Measurements from ENCODE around the gene CHMP1A. TPM values are rescaled to one million over a fixed set of nuclear protein-coding genes. Genes with fewer than 3 reads are reported as not detected.
A peak's percentile ranks its signal among the peaks of the same experiment; 100 is the strongest.
"Not testable (repeated sequence)": the region's sequence is repeated elsewhere in the genome, so short reads cannot be mapped to it uniquely, and the experiment has no call there.

CHMP1A gene
- total RNA-seq, 1 experiment from 2014 or later, result 58.3 TPM

GRCh38 chr16:89670496-89671431, 13.3 kb upstream of the CHMP1A start:
- no peak for DNase-seq (ENCODE audit: low read depth, low spot score)
- in situ Hi-C loops (cut with HindIII; ENCODE audit: low pct_unique_long_range_greater_than_20kb, low sequenced_read_pairs), result no loop called here

- DNase-seq (ENCODE audit: low read depth, low spot score), result no peak
- in situ Hi-C loops (cut with HindIII; ENCODE audit: low pct_unique_long_range_greater_than_20kb, low sequenced_read_pairs), result no loop called here
These were observed 12.2 kb upstream of the CHMP1A start for GRCh38 chr16:89669755-89670154.

GRCh38 chr16:89668790-89669158, 11.3 kb upstream of the CHMP1A start:
- no peak for DNase-seq (ENCODE audit: low read depth, low spot score)
- in situ Hi-C loops (cut with HindIII; ENCODE audit: low pct_unique_long_range_greater_than_20kb, low sequenced_read_pairs), result no loop called here

GRCh38 chr16:89667633-89668032, 10.1 kb upstream of the CHMP1A start:
- in situ Hi-C loops (cut with HindIII; ENCODE audit: low pct_unique_long_range_greater_than_20kb, low sequenced_read_pairs), result no loop called here

GRCh38 chr16:89667000-89667399, 9.5 kb upstream of the CHMP1A start:
- DNase-seq (ENCODE audit: low read depth, low spot score), result peak; percentile 63
- in situ Hi-C loops (cut with HindIII; ENCODE audit: low pct_unique_long_range_greater_than_20kb, low sequenced_read_pairs), result not testable (repeated sequence)

More at GRCh38 chr16:89667633-89668032, 10.1 kb upstream of the CHMP1A start:
- no peak for DNase-seq (ENCODE audit: low read depth, low spot score)

GRCh38 chr16:89664238-89664637, 6.7 kb upstream of the CHMP1A start:
- DNase-seq (ENCODE audit: low read depth, low spot score); in situ Hi-C loops (cut with HindIII; ENCODE audit: low pct_unique_long_range_greater_than_20kb, low sequenced_read_pairs): not testable (repeated sequence)

GRCh38 chr16:89661215-89661614, 3.7 kb upstream of the CHMP1A start:
- DNase-seq (ENCODE audit: low read depth, low spot score), result no peak
- in situ Hi-C loops (cut with HindIII; ENCODE audit: low pct_unique_long_range_greater_than_20kb, low sequenced_read_pairs), result no loop called here

- in situ Hi-C loops (cut with HindIII; ENCODE audit: low pct_unique_long_range_greater_than_20kb, low sequenced_read_pairs), result no loop called here
- no peak for DNase-seq (ENCODE audit: low read depth, low spot score)
These were observed 2.6 kb upstream of the CHMP1A start for GRCh38 chr16:89660146-89660545.

- in situ Hi-C loops (cut with HindIII; ENCODE audit: low pct_unique_long_range_greater_than_20kb, low sequenced_read_pairs), result no loop called here
- no peak for DNase-seq (ENCODE audit: low read depth, low spot score)
These were observed 842 bp upstream of the CHMP1A start for GRCh38 chr16:89658221-89658879.

- in situ Hi-C loops (cut with HindIII; ENCODE audit: low pct_unique_long_range_greater_than_20kb, low sequenced_read_pairs), result no loop called here
- DNase-seq (ENCODE audit: low read depth, low spot score), result no peak
These were observed 930 bp downstream of the CHMP1A start for GRCh38 chr16:89656435-89657121.

GRCh38 chr16:89655062-89655643, 2.4 kb downstream of the CHMP1A start:
- in situ Hi-C loops (cut with HindIII; ENCODE audit: low pct_unique_long_range_greater_than_20kb, low sequenced_read_pairs), result no loop called here
- DNase-seq (ENCODE audit: low read depth, low spot score), result no peak

GRCh38 chr16:89653656-89654295, 3.7 kb downstream of the CHMP1A start:
- in situ Hi-C loops (cut with HindIII; ENCODE audit: low pct_unique_long_range_greater_than_20kb, low sequenced_read_pairs), result no loop called here

GRCh38 chr16:89651584-89651983, 5.9 kb downstream of the CHMP1A start:
- in situ Hi-C loops (cut with HindIII; ENCODE audit: low pct_unique_long_range_greater_than_20kb, low sequenced_read_pairs), result no loop called here

More at GRCh38 chr16:89653656-89654295, 3.7 kb downstream of the CHMP1A start:
- DNase-seq (ENCODE audit: low read depth, low spot score), result no peak

GRCh38 chr16:89646906-89647305, 10.6 kb downstream of the CHMP1A start:
- in situ Hi-C loops (cut with HindIII; ENCODE audit: low pct_unique_long_range_greater_than_20kb, low sequenced_read_pairs), result no loop called here
- DNase-seq (ENCODE audit: low read depth, low spot score), result no peak

More at GRCh38 chr16:89651584-89651983, 5.9 kb downstream of the CHMP1A start:
- no peak for DNase-seq (ENCODE audit: low read depth, low spot score)

- in situ Hi-C loops (cut with HindIII; ENCODE audit: low pct_unique_long_range_greater_than_20kb, low sequenced_read_pairs), result no loop called here
- no peak for DNase-seq (ENCODE audit: low read depth, low spot score)
These were observed 11.2 kb downstream of the CHMP1A start for GRCh38 chr16:89646270-89646669.

GRCh38 chr16:89645122-89645521, 12.4 kb downstream of the CHMP1A start:
- DNase-seq (ENCODE audit: low read depth, low spot score), result no peak
- in situ Hi-C loops (cut with HindIII; ENCODE audit: low pct_unique_long_range_greater_than_20kb, low sequenced_read_pairs), result no loop called here

- no peak for DNase-seq (ENCODE audit: low read depth, low spot score)
- in situ Hi-C loops (cut with HindIII; ENCODE audit: low pct_unique_long_range_greater_than_20kb, low sequenced_read_pairs), result no loop called here
These were observed 13.7 kb downstream of the CHMP1A start for GRCh38 chr16:89643769-89644300.
